Measurements from ENCODE around the gene ACSM3.

Gene ACSM3

GRCh38 chr16:20807862-20808261 is 44.0 kb downstream of the ACSM3 start:
- DNase-seq, result no peak

DNA sequence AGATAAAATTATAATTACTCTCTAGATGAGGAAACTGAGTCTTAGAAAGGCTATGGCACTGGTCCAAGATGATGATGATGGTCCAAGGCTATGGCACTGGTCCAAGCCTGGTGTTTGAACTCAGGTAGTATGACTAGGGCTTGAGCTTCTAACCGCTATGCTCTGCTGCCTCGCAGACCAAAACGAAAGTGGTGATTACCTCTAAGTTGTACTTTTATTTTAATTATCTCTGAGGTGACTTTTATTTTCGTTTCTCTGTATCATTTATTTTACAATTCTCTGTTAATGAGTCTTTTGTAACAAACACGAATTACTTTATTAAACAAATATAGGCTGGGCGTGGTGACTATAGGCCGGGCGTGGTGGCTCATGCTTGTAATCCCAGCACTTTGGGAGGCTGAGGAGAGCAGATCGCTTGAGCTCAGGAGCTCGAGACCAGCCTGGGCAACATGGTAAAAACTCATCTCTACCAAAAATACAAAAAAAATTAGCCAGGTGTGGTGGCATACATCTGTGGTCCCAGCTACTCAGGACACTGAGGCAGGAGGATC is 48.1 kb downstream of the ACSM3 start:
- no peak for DNase-seq

DNA sequence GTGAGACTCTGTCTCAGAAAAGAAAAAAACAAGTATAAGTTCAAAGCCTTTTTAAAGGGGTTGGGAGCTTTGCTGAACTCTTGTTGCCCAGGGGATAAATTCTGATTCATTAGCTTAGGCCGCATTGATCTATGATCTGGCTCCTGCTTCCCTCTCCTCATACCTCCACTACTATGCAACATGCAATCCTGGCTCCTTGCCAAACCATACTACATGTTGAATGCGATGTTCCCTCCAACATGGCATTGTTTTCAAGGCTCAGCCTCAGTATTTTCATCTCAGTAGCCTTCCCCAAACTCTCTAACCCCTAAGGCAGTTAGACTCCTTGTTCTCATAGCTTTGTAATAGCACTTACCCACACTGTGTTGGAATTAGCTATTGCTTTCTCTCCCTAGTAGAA is 48.7 kb downstream of the ACSM3 start:
- DNase-seq, result no peak

DNA sequence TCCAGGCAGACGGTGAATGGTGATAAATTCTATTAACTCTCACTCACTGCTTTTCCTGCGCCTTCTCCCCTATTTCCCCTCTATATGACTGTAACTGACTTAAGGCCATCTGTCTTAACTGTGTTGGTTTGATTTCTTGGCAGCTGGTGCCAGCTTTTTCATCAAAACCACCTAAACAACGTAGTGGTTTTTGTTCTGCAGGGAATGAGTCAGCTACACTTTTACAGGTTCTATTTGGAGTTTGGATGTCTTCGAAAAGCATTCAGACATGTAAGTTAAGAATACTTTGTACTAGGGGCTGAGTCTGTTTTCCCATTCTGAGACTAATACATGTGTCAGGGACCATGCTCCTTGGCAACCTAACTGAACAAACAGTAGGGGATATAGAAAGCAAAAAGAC is 51.0 kb downstream of the ACSM3 start:
- DNase-seq, result peak; percentile 64

- DNase-seq, result no peak
Observed at GRCh38 chr16:20818929-20819585, 55.2 kb downstream of the ACSM3 start.

DNA sequence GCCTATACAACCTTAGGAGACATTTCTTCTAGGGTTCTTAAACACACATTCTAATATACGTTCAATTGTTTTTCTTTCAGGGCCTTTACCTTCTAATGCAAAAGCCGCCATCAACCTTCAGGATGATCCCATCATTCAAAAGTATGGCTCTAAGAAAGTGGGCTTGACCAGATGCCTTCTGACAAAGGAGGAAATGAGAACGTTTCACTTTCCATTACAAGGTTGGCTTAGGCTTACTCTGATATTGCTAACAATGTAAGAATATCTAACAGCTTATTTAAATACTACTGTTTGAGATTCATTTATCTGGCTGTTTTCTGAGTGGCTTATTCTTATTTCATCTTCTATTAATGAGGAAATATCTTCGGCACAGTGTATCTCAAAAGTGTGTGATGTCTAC is 57.9 kb downstream of the ACSM3 start:
- no peak for DNase-seq

- DNase-seq, result no peak
Observed at GRCh38 chr16:20822521-20823325, 58.9 kb downstream of the ACSM3 start.

DNA sequence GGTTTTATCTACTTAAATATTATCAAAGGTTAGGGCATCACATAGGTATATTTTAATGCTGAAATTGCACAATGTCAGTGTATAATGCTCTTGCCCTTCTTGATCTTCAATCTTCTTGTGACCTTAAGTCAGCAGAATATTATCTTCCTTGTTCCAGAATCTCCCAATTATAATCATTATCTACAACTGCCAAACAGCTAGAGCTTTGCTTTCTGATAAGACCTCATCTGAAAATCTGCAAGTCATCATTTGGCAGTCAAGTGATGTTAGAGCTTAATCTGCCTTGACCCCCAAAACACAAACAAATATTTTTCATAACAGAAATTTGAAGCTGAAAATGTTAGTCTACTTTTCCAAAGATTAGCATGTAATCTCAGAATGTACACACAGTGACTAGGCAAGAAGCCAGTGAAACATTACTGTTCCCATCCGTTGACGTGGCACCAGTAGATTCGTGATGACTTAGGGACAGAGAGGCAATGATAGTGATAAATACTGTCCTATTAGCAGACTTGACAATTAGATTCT is 62.3 kb downstream of the ACSM3 start:
- no peak for DNase-seq

DNA sequence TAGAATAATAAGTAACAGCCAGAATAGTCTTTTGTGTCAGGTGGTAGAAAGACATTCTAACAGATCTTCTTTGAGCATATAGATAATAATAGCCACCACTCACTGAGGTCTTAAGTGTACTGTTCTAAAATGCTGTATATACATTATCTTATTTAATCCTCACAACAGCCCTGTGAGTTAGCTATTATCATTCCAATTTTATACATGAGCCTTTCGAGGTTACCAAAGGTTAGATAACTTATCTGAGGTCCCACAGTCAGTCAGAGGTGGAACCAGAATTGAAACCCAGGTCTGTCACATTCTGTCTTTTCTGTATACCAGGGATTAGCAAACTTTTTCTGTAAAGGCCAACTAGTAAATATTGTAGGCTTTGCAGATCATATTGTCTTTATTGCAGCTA is 65.7 kb downstream of the ACSM3 start:
- no peak for DNase-seq

DNA sequence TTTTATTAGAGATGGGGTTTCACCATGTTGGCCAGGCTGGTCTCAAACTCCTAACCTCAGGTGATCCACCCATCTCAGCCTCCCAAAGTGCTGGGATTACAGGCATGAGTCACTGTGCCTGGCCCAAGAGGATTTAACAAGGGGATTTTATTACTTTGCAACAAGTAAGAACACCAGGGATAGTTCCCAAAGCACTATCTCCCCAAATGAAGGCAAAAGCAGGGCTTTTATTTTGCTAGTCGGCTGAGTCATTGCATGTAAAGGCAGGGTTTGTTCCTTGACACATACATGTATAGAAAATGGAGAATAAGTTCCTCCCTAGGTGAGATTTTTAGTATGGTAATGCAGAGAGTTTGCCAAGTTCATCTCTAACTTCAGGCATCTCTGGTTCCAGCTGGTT is 66.6 kb downstream of the ACSM3 start:
- no peak for DNase-seq

GRCh38 chr16:20833086-20833485 is 69.3 kb downstream of the ACSM3 start:
- peak; percentile 27 for DNase-seq

DNA sequence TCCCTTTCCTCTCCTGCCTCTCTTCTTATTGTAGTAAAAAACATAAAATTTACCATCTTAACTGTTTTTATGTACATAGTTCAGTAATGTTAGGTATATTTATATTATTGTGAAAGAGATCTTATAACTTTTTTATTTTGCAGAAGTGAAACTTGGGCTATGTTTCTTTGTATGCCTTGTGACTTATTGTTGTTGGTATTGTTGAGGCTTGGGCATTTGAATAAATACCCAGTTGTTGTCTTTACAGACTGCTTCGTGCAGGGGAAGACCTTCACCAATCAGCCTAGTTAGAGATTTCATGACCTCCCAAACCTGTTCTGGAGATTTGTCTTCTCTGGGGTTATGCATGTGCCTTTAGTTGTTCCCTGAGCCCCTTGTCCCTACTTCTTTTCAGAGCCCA is 74.4 kb downstream of the ACSM3 start:
- DNase-seq, result no peak

GRCh38 chr16:20839504-20839903 is 75.7 kb downstream of the ACSM3 start:
- no peak for DNase-seq

GRCh38 chr16:20844054-20844453 is 80.2 kb downstream of the ACSM3 start:
- no peak for DNase-seq

DNA sequence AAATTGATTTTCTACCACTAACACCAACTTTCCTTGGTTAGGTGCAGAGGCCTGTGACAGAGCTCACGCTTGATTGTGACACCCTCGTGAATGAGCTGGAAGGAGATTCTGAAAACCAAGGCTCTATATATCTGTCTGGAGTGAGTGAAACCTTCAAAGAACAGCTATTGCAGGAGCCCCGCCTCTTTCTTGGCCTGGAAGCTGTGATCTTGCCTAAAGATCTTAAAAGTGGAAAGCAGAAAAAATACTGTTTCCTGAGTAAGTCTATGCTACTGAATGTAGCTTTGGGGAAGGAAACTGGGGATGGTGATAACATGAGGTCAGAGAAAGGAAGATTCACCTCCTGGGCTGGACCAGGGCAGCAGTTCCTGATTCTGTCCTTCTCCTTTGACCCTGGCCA is 80.8 kb downstream of the ACSM3 start:
- no peak for DNase-seq

- DNase-seq, result peak; percentile 26
Observed at GRCh38 chr16:20846030-20846429, 82.2 kb downstream of the ACSM3 start.

- DNase-seq, result no peak
Observed at GRCh38 chr16:20846551-20846950, 82.7 kb downstream of the ACSM3 start.
